Measurements from ENCODE around the gene GCSH.
"Not testable (repeated sequence)": the region's sequence is repeated elsewhere in the genome, so short reads cannot be mapped to it uniquely, and the experiment has no call there.

The GCSH gene

DNA sequence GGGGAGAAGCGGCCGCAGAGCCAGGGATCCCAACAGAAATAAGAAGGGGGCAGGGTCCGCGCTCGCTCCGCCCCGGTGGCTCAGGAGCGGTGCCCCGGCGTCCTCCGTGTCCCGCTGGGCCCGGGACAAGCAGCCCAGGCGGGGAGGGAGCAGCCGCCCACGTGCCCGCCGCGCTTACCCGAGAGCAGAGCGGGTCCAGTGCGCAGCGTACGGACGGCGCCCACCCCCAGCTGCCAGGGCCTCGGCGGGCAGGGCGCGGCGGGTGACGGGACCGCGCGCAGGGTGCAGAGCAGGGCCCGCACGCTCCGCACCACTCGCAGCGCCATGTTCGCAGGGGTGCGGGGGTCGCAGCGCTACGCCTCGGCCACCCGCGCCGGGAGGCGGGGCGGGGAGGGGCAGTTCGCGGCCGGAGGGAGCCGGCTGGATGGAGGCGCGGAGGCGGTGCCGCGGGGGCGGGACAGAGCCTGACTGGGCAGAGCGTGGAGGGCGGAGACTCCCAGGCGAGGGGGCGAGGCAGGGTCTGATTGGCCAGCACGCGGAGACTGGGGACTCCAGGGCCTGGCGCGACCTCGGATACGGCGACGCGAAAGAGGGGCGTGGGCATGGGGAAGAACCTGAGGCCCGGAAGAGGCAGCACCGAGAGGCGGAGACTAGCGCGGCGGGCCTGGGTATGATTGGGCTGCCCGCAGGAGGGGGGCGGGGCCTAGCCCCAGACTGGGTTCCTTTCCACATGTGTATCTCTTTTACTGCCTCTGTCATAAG, at the start of gene GCSH:
Gene GCSH, minus strand, starts transcription at position 443 of the 762 bp plus-strand sequence. Its CDS starts 117 bp downstream, at position 326.
- DNase-seq, result peak; percentile 79

DNA sequence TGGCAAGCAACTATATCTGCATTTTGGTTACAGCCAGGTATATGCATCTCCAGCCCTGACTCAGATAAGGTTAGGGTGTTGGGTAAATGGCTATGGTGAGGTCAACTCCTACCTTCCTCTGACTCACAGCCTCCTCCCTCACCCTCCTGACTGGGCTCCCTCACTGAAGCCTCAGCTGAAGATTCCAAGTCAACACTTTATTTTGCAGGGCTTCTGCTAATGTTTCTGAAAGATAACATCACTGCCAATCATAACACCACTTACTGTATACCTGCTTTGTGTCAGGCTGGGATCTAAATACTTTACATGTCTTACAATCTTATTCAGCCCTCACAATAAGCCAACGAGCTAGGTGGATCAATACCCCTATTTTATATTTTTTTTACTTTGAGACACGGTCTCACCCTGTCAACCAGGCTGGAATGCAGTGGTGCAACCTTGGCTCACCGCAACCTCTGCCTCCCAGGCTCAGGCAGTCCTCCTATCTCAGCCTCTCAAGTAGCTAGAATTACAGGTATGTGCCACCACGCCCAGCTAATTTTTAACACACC, 47.8 kb upstream of the GCSH start:
- no peak for DNase-seq

DNA sequence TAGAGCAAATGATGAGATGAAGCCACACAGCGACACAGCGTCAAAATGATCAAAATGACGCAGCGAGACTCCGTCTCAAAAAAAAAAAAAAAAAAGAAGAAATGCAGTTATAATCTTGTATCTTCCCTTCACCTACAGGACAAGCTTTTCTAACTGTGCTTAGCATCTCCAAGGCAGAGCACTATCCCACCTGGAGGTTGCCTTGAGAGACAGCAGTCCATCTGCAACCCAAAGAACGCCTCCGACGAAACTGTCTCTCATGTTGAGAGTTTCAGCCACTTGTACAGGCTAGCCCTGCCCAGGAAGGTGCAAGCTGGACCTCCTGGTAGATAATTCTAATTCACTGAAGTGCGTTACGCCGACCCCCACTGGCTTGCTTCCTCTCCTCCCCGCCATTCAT, 46.7 kb upstream of the GCSH start:
- no peak for DNase-seq

DNA sequence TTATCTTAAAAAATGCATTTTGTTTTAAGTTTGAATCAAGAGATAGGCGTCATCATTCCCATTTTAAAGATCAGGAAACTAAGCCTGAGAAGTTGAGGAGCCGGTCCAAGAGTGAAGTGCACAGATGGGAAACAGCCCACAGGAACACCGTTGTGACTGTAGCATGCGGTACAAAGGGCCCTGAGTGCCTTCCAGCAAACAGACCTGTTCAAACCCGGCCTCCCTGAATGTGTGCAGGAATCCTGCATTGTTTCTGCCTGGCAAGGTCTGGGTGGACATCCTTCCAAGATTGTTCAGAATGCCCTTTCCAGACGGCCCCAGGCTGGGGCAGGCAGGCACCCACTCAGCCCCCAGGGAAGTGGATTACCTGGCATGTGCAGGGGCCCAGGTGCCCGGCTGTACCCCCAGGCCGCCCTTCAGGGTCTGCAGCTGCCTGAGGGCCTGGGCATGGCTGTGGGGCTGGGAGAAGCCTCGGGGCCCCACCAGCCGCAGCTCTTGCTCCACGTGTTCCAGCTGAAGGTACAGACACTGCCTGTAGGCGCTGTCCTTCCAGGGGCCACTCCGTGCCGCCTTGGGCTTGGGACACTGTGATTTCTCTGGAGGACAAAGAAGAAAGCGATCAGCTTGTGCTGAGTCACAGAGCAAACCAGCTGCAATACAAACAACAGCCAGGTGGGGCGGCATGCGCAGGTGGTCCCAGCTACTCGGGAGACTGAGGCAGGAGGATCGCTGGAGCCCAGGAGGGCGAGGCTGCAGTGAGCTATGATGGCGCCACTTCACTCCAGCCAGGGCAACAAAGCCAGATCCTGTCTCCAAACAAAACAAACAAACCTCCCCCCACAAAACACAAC, 45.0 kb upstream of the GCSH start:
- no peak for DNase-seq

DNA sequence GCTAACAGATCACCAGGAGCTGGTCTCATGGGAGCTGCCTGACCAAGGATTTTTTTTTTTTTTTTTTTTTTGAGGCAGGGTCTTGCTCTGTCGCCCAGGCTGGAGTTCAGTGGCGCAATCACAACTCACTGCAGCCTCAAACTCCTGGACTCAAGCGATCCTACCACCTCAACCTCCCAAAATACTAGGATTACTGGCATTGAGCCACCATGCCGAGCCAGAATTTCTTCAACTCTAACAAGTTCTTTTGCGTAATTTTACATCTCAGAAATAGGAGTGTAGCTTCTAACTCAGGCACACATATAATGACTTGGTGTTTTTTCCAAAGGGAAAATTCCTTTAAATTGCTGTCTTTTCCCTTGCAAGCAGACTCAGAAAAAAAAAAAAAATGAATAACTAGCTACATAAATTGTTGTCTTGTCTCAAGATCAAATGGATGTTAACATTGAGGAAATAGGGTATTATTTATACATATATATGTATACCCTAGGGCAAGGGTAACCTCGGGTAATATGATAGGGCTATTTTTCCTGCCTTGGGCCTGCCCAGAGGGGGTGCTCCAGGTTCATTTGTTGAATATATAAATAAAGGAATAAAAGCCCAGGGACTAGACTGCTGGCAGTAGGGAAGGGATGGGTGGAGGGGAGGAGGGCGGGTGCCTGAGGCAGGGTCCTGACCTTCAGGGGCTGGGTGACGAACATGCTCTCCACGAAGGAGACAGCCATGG, 42.8 kb upstream of the GCSH start:
- no peak for DNase-seq

DNA sequence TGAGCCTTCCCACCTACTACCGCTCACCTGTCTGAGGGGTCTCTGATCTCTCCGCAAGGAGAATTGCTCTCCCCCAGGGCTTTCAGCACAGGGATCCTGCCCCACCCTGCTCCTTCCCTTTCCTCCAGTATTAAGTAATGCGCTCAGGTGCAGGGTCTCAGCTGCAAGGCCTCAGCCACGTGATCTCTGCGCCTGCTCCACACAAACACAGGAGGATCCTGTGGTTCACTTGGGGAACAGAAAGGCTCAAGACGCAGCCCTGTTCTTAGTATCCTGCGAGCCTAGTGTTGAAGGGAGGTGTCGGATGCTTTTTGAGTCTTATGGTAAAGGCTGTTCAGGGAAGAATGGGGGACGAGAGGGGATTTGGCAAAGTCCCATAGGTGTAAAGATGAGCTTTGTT, 41.6 kb upstream of the GCSH start:
- no peak for DNase-seq

DNA sequence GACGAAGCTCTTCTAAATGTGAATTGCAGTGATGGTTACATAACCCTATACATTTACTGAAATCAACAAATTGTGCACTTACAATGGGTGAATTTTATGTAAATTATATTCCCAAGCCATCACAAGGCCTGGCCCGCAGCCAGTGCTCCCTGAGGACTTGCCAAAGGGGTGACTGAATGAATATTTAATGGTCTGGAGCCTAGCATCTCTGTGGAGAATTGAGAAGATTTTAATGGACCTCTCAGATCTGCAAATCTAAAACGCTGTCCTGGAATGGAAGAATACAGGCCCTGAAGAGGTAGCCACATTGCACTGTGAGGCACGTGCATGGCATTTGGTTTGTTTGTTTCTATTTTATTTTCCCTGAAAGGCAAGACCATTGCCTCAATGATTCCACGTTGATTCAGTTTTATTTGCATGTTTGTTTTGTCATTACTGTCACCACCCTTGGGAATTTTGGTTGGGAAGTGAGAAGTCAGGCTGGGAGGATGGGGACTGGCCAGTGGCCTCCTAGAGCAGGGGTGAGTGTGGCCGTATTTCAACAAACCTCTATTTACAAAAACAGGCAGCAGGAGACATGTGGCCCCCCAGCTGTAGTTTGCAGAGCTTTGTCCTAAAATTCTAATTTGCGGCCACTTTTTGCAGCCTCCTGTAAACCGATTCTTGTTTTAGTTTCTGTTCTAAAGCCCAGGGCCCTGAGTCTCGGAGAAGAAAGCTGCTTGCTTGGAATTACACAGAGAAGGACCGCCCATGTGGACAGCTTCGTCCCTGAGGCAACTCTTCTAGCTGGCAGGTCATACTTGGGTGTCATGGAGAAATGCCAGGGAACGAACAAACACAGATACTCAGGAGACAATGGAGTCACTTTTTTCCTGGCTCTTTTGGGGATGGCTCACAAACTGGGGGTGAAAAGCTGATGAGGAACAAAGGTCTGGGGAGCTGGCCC, 40.5 kb upstream of the GCSH start:
- DNase-seq, result no peak

DNA sequence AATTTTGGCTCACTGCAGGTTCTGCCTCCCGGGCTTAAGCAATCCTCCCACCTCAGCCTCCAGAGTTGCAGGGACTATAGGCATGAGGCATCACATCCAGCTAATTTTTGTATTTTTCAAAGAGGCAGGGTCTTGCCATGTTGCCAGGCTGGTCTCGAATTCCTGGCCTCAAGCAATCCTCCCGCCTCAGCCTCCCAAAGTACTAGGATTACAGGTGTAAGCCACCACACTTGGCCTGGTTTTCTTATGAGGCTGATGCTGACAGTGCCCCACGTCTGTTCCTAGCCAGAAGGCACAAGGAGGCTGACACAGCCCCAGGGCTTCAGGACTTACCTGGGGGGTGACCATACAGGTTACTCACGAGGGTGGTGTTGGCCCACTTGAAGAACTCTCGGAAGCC, 33.9 kb upstream of the GCSH start:
- no peak for DNase-seq

DNA sequence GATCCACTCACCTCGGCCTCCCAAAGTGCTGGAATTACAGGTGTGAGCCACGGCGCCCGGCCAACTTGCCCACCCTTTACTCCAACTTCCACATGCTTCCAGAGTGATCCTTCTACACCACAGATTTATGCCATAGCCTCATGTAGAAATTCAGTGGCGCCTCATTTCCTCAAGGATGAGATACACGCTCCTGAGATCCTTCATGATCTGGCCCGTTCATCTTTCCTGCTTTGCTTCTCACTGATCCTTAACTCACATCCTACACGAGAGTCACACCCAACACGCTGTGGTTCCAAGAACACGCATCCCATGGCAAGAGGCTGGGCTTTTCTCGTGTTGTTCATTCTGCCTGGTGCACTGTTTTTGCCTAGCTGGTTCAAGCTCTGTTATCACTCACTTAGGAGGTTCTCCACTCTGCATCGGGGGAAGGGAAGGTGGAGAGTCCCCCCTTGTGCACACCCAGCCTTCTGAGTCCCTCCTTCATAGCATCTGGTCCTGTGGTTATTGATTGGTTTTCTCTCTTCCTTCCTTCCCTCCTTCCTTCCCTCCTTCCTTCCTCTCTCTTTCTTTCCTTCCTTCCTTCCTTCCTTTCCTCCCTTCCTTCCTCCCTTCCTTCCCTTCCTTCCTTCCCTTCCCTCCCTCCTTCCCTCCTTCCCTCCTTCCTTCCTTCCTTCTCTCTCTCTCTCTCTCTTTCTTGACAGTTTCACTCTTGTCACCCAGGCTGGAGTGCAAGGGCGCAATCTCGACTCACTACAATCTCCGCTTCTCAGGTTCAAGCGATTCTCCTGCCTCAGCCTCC, 32.7 kb upstream of the GCSH start:
- DNase-seq, result no peak

DNA sequence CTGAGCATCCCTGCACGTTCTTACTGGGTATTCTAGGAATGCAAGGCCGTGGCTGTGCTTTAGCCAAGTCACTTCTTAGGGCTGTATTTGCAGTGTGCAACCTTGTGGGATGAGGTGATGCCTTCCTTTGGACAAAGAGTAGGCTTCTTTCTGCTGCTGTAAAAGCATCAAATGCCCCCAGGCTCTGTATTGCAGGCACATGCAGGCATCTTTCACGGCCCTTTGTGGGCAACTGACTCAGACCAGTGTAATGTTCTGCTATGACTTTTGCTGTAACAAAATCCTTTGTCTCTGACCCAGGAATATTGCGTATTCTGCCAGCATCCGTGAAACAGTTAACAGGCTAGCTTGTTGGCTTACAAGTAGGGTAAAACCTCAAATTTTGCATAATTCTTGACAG, 30.9 kb upstream of the GCSH start:
- no peak for DNase-seq

DNA sequence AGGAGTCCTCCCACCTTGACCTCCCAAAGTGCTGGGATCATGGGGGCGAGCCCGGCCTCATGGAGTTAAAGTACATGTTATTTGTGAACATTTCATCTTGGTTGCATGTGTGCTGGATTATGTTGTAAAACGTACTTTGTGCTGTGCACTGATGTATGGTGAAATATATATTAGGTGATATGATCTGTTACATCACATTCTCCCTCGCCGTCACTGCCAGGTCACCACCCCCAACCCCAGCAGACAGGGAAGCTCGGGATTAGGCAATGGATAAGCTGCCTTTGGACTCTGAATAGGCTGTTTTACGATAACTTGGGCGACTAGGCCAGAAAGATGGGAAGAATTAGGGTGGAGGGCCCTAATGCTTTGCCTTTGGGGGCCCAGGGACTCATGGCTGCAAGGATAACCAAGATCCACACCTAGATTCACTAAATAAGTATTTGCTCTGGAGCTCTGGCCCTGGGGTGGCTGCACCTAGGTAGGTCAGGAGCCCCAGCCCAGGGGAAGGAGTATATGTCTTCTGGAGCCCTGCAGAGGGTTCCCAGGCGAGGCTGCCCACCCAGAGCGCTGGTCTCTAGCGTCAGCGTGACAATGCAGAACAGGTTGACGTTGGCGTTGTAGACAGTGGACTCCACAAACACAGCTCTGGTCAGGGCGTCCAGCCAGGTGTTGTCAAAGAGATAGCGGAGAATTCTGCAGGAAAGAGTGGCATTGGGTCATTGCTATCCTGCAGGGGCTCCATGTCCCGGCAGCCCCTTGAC, 27.1 kb upstream of the GCSH start:
- DNase-seq, result no peak

DNA sequence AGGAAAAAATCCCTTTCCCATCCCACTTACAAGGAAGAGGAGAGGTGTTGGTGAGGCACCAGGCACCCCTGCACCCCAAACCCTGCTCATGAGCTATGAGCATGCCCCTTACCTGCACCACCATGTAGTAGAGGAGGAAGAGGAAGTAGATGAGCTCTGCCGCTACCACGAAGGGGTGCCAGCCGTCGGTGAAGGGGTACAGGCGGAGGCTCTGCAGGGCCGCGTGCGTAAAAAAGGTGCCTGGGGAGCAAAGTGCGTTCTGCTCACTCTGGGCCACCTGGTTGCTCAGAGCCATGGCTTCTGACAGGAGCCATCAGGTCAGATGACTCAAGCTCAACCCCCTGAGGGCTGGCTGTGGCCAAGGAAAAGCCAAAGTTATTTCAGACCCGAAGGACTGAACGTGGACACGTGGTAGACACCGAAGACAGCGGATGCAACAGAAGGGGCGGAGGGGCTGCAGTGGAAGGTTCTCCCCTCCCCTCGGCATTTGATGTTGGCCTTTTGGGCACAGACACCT, 25.3 kb upstream of the GCSH start:
- no peak for DNase-seq

DNA sequence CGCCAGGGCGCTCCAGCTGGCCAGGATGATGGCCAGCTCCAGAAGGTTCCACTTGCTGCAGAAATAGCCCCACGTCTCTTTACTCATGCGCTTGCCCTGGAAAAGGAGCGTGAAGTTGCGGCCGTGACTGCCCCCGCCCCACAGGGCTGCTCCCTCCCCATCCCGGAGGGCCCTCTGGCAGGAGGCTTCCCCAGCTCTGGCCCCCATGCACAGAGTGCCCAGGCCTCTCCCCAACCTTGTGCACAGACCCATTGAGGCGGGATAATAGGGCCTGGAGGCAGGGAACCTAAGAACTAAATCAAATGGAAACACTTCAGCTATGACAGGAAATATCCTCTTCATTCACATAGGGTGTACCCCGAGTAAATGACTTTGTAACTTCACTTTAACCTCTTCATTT, 21.2 kb upstream of the GCSH start:
- no peak for DNase-seq

DNA sequence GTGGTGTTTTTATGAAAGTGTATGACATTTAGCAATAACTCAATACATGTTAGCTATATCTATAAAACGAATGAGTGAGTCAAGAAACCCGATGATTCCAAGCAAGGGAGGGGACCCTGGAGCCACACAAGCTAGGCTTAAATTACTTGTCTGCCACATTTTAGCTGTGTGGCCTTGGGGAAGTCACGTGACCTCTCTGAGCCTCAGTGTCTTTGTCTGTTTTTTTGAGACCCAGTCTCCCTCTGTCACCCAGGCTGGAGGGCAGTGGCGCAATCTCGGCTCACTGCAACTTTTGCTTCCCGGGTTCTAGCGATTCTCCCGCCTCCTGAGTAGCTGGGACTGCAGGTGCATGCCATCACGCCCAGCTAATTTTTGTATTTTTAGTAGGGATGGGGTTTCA, 20.1 kb upstream of the GCSH start:
- DNase-seq, result no peak

DNA sequence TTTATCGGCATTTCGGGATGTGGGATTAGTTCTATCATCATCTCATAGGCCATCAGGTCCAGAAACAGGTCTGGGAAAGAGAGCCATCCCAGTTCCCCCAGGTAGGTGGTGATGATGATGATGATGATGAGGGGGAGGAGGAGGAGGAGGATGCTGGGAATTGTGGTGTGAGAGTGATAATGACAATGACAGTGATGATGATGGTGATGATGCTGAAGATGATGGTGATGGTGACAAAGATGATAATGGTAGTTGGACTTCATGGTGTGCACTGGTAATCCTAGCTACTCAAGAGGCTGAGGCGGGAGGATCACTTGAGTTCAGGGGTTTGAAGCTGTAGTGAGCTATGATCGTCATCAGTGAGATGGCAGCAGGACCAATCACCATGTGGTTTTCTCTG, 16.3 kb upstream of the GCSH start:
- no peak for DNase-seq

DNA sequence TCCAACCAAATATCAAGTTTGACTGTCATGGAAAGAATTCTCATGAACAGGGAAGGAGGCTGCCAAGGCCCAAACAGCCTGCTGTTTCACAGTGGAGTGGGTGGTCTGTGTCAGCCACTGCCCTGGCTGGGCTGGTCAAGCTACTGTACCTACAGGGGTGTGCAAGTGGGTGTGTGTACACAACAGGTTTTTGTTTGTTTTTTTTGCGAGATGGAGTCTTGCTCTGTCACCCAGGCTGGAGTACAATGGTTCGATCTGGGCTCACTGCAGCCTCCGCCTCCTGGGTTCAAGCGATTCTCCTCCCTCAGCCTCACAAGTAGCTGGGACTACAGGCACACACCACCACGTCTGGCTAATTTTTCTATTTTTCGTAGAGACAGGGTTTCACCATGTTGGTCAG, 13.1 kb upstream of the GCSH start:
- not testable (repeated sequence) for DNase-seq

DNA sequence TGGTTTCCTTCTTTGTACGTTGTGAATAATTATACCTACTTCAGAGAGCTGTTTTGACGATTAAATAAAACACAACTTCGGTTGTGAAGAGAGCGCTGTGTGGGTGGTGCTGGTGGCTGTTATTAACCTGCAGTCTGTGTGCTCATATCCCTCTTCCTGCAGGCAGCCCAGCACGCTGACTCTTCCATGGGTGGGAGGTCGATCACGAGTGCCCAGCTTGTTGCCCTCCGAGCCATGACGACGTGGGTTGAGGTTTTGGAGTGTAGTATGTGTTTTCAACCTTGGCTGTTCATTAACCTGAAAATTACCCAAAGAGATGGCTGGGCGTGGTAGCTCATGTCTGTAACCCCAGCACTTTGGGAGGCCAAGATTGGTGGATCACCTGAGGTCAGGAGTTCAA, 11.3 kb upstream of the GCSH start:
- no peak for DNase-seq

DNA sequence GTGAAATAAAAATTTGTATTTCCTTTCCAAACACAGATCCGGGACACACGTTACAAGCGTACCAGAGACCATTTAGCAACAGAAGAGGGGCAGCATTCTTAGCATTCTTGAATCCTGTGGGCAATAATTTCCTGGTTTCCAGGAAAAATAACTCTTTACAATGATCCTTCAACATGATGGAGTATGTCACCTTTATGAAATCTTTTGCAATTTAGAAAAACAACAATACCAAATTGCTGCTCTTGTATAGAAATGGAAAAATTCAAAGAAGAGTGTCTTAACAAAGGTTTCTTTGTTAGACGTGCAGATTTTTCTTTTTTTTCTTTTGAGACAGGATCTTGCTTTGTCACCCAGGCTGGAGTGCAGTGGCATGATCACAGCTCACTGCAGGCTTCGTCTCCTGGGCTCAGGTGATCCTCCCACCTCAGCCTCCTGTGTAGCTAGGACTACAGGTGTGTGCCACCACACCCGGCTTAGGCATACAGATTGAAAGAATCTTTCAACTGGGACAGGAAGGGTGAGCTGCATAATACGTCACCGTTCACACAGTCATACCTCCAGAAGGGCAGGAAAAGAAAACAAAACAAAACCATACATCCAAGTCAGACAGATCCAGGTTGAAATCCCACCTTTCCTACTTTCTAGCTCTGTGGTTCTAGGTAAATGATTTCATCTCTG, 10.8 kb upstream of the GCSH start:
- DNase-seq, result no peak

DNA sequence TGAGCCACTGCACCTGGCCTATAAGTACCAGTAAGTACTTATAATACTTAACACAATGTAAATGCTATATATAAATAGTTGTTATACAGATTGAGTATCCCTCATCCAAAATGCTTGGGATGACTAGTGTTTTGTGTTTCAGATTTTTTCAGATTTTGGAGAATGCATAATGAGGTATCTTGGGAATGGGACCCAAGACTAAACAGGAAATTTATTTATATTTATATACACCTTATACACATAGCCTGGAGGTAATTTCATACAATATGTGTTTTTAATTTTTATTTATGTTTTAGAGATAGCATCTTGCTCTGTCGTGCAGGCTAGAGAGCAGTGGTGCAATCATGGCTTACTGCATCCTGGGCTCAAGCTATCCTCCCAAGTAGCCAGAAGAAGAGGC, 9.8 kb upstream of the GCSH start:
- DNase-seq, result no peak

DNA sequence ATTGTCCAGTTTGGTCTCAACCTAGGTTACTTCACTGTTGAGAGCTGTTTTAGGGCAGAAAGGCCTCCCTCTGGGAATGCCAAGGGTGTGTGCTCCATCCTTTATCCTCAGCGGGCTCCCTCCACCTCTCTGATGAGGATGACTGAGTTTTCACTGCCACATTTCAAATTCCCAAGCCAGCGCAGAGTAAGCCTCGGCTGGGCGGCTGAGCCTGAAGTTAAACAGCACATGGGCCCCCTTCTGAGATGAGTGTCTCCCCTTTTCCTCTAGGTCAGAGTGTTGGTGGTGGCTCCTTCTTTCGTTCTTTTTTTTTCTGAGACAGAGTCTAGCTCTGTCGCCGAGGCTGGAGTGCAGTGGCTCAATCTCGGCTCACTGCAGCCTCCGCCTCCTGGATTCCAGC, 5.5 kb upstream of the GCSH start:
- no peak for DNase-seq
